Uterus (tissue), 4 donors: ENCODE results near the gene KCNQ1OT1. TPM values are rescaled to one million over a fixed set of nuclear protein-coding genes. Genes with fewer than 3 reads are reported as not detected.

ENCODE experiments used
- DNase-seq, 2 donors: peaks; one replicate each; pipeline ENCODE4 v3.0.0-alpha.2; 2019 to 2020
- H3K27ac ChIP-seq, 2 donors: fragments of 200-600 bp; sonication (generic); 1 replicate in 1 of 2; 2 replicates in 1 of 2; pipeline ENCODE4 v1.5.1; 2016 to 2018
- H3K27me3 ChIP-seq, 2 donors: fragments of 200-600 bp; sonication (generic); one replicate each; pipeline ENCODE4 v1.5.1; 2018 to 2019; ENCODE audit warnings: control low read depth in 1 of 2
- H3K36me3 ChIP-seq, 2 donors: fragments of 200-600 bp; sonication (generic); one replicate each; pipeline ENCODE4 v1.5.1; 2019; ENCODE audit warnings: control low read depth in 1 of 2
- H3K4me1 ChIP-seq, 2 donors: fragments of 200-600 bp; sonication (generic); one replicate each; pipeline ENCODE4 v1.5.1; 2018 to 2019; ENCODE audit warnings: control low read depth in 1 of 2
- H3K4me3 ChIP-seq, 2 donors: fragments of 200-600 bp; sonication (generic); 1 replicate in 1 of 2; 2 replicates in 1 of 2; pipeline ENCODE4 v1.5.1; 2018 to 2019; ENCODE audit warnings: mild to moderate bottlenecking in 1 of 2
- H3K9me3 ChIP-seq, 2 donors: fragments of 200-600 bp; sonication (generic); one replicate each; pipeline ENCODE4 v1.5.1; 2019; ENCODE audit warnings: control low read depth in 1 of 2
- POLR2A ChIP-seq, 2 donors: fragments of 450-650 bp; IDR thresholded peaks; one replicate each; pipeline ENCODE4 v1.6.1; 2016; ENCODE audit warnings: antibody characterized with exemption in 2 of 2, mild to moderate bottlenecking in 1 of 2, moderate library complexity in 1 of 2
- intact Hi-C: fragments of 100-400 bp; cut with DNase I; formaldehyde crosslinking; loops from one replicate; pipeline ENCODE4 v1.15.1; 2023; ENCODE audit warnings: low total_unique reads
- total RNA-seq, 4 donors: library from RNA; depleted of rRNA in 3 of 4; stranded (reverse); fragments of >200 nt in 3 of 4; gene quantifications; one replicate each; pipeline versions ENCODE4 v1.1.0 to v1.2.4, GENCODE V29; 2014 to 2023
- TF ChIP-seq, protein P1 (sequence below), 4 experiments: fragments of 200-600 bp in 2 of 4; fragments of 450-650 bp in 2 of 4; sonication (generic) in 2 of 4; IDR thresholded peaks; one replicate each; pipeline ENCODE4 v1.5.1; 2016 to 2019; ENCODE audit warnings: antibody characterized with exemption in 4 of 4, mild to moderate bottlenecking in 2 of 4, moderate library complexity in 1 of 4
- donor health status: DM: yes; HTN: yes; CAD: no.

KCNQ1OT1 gene
- total RNA-seq, 4 donors from 2014 or later, result 2.6 to 19.4 (median 10.9) TPM

GRCh38 chr11:2562890-2563212 lies 136.9 kb downstream of the KCNQ1OT1 start:
- Histone ChIP-seq H3K36me3 (no peaks in the 10 kb centered on the region), H3K9me3 (no peaks in the 10 kb centered on the region), H3K4me3 (no peak overlapping the region), H3K27ac (no peak overlapping the region), H3K4me1 (no peaks in the 10 kb centered on the region), H3K27me3 (no peaks in the 10 kb centered on the region)
- TF ChIP-seq, protein P1, sequence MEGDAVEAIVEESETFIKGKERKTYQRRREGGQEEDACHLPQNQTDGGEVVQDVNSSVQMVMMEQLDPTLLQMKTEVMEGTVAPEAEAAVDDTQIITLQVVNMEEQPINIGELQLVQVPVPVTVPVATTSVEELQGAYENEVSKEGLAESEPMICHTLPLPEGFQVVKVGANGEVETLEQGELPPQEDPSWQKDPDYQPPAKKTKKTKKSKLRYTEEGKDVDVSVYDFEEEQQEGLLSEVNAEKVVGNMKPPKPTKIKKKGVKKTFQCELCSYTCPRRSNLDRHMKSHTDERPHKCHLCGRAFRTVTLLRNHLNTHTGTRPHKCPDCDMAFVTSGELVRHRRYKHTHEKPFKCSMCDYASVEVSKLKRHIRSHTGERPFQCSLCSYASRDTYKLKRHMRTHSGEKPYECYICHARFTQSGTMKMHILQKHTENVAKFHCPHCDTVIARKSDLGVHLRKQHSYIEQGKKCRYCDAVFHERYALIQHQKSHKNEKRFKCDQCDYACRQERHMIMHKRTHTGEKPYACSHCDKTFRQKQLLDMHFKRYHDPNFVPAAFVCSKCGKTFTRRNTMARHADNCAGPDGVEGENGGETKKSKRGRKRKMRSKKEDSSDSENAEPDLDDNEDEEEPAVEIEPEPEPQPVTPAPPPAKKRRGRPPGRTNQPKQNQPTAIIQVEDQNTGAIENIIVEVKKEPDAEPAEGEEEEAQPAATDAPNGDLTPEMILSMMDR (IDR thresholded peaks at IDR 0.05), result no peak
- TF ChIP-seq POLR2A (IDR thresholded peaks at IDR 0.05), result no peak
- intact Hi-C loops, result no loop called here
- DNase-seq, result no peak

GRCh38 chr11:2561696-2562581 lies 137.9 kb downstream of the KCNQ1OT1 start:
- DNase-seq, result no peak
- Histone ChIP-seq H3K27me3 (no peaks in the 10 kb centered on the region), H3K36me3 (no peaks in the 10 kb centered on the region), H3K9me3 (no peaks in the 10 kb centered on the region), H3K4me1 (no peaks in the 10 kb centered on the region), H3K4me3 (no peak overlapping the region), H3K27ac (no peak overlapping the region)
- TF ChIP-seq, protein P1 (IDR thresholded peaks at IDR 0.05), result no peak
- no peak for TF ChIP-seq POLR2A (IDR thresholded peaks at IDR 0.05)
- intact Hi-C loops, result no loop called here

DNA sequence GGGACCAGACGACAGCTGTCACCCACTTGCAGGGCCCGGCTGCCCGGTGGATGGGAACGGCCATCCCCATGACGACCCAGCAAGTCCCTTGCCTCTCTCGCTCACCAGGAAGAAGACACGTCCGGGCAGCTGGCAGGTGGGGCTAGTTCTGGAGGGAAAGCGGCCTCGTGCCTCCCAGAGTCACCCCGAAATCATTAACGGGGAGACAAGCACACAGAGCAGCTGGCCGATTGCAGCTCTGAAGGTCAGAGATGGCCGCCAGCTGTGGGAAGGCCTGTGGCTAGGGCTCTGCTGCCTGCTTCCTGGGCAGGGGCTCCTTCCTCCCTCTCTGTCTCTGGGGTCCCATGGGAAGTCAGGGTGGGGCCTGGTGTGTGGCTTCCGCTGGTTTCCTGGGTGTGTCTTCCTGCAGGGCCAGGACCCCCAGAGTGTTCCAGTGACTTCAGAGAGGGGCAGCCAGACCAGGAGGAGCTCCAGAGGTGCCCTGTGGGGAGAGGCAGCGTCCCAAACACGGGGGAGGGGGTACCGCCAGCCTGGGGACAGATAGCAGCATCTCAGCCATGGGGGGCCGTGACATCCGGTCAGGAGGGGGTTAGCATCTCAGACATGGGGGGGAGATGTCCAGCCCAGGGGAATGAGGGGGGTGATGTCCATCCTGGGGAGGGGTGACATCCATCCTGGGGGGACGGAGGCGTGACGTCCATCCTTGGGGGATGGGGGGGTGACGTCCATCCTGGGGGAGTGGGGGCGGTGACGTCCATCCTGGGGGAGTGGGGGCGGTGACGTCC lies 140.1 kb downstream of the KCNQ1OT1 start:
- no peaks in the 10 kb centered on the region for H3K4me1 ChIP-seq
- H3K27ac ChIP-seq, result no peak overlapping the region
- TF ChIP-seq, protein P1 (IDR thresholded peaks at IDR 0.05), result no peak
- no peak for TF ChIP-seq POLR2A (IDR thresholded peaks at IDR 0.05)
- intact Hi-C loops, result no loop called here
- H3K4me3 ChIP-seq, result no peak overlapping the region
- H3K27me3 ChIP-seq, result no peaks in the 10 kb centered on the region
- H3K36me3 ChIP-seq, result no peaks in the 10 kb centered on the region
- DNase-seq, result no peak
- H3K9me3 ChIP-seq, result no peaks in the 10 kb centered on the region

DNA sequence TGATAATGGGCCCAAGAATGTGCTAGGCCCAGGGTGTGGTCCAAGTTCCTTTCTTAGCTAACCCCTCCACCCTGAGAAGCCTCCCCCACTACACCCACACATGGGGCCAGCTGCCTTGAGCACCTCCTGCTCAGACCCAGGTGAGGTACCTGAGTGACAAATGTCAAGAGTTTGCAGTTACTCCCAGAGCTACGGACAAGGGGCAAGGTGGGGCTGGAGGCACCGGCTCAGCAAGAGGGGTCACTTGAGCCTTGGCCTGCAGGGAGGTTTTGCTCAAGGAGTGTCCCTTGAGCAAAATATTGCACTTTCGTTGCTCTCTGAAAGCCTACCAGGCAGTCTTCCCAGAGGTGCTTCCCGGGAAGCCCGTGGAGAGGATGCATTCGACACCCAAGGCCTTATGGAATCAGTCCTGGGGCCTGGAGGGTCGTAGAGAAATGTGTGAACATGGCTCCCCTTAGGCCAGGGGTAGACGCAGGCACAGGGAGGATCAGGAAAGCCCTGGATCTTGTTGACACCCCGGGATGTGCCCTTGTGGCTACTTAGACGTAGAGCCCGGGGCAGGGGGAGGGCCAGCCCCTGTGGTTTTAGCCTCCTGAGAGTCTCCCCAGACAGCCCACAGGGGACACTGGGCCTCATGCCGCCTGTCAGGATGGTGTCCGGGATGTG lies 140.8 kb downstream of the KCNQ1OT1 start:
- H3K4me3 ChIP-seq, result no peak overlapping the region

More for the DNA sequence above, 140.8 kb downstream of the KCNQ1OT1 start:
- no peaks in the 10 kb centered on the region for H3K27me3 ChIP-seq
- no peaks in the 10 kb centered on the region for H3K9me3 ChIP-seq
- no peak for DNase-seq
- H3K36me3 ChIP-seq, result no peaks in the 10 kb centered on the region
- intact Hi-C loops, result no loop called here
- no peak overlapping the region for H3K27ac ChIP-seq
- no peaks in the 10 kb centered on the region for H3K4me1 ChIP-seq
- no peak for TF ChIP-seq POLR2A (IDR thresholded peaks at IDR 0.05)
- TF ChIP-seq, protein P1 (IDR thresholded peaks at IDR 0.05), result no peak
